ENCODE data around the gene RHCE. TPM values are rescaled to one million over a fixed set of nuclear protein-coding genes. Genes with fewer than 3 reads are reported as not detected.
"Not testable (repeated sequence)": the region's sequence is repeated elsewhere in the genome, so short reads cannot be mapped to it uniquely, and the experiment has no call there.

RHCE gene
- total RNA-seq, 1 experiment from 2014 or later, result 0.62 TPM

- DNase-seq, result no peak
- Histone ChIP-seq H3K27me3 (ENCODE audit: control insufficient read depth, insufficient read depth, low read length) (no peaks in the 10 kb centered on the region), H3K36me3 (replicated peaks; ENCODE audit: control insufficient read depth, insufficient read depth, low read length) (peaks cover 14% of the 10 kb centered on the region), H3K4me3 (ENCODE audit: insufficient read depth, low read depth, low read length) (no peak overlapping the region)
Measured at GRCh38 chr1:25356848-25357247, 63.8 kb downstream of the RHCE start.

- Histone ChIP-seq H3K4me3 (ENCODE audit: insufficient read depth, low read depth, low read length) (no peak overlapping the region), H3K36me3 (replicated peaks; ENCODE audit: control insufficient read depth, insufficient read depth, low read length) (peaks cover 14% of the 10 kb centered on the region), H3K27me3 (ENCODE audit: control insufficient read depth, insufficient read depth, low read length) (no peaks in the 10 kb centered on the region)
- DNase-seq, result no peak
Measured at GRCh38 chr1:25356441-25356840, 64.2 kb downstream of the RHCE start.

GRCh38 chr1:25355841-25356395 lies 64.7 kb downstream of the RHCE start:
- Histone ChIP-seq H3K4me3 (ENCODE audit: insufficient read depth, low read depth, low read length) (no peak overlapping the region), H3K36me3 (replicated peaks; ENCODE audit: control insufficient read depth, insufficient read depth, low read length) (peaks cover 11% of the 10 kb centered on the region), H3K27me3 (ENCODE audit: control insufficient read depth, insufficient read depth, low read length) (no peaks in the 10 kb centered on the region)
- no peak for DNase-seq

- Histone ChIP-seq H3K4me3 (ENCODE audit: insufficient read depth, low read depth, low read length) (no peak overlapping the region), H3K27me3 (ENCODE audit: control insufficient read depth, insufficient read depth, low read length) (no peaks in the 10 kb centered on the region), H3K36me3 (replicated peaks; ENCODE audit: control insufficient read depth, insufficient read depth, low read length) (peaks cover 9% of the 10 kb centered on the region)
- DNase-seq, result no peak
Measured at GRCh38 chr1:25349606-25350005, 71.0 kb downstream of the RHCE start.

GRCh38 chr1:25347556-25347955 lies 73.1 kb downstream of the RHCE start:
- Histone ChIP-seq H3K4me3 (ENCODE audit: insufficient read depth, low read depth, low read length) (no peak overlapping the region), H3K27me3 (ENCODE audit: control insufficient read depth, insufficient read depth, low read length) (no peaks in the 10 kb centered on the region), H3K36me3 (replicated peaks; ENCODE audit: control insufficient read depth, insufficient read depth, low read length) (peaks cover 2% of the 10 kb centered on the region)
- no peak for DNase-seq

GRCh38 chr1:25343872-25344271 lies 76.8 kb downstream of the RHCE start:
- no peaks in the 10 kb centered on the region for H3K27me3 ChIP-seq (ENCODE audit: control insufficient read depth, insufficient read depth, low read length)
- DNase-seq, result no peak
- H3K4me3 ChIP-seq (ENCODE audit: insufficient read depth, low read depth, low read length), result no peak overlapping the region
- peaks cover 2% of the 10 kb centered on the region for H3K36me3 ChIP-seq (replicated peaks; ENCODE audit: control insufficient read depth, insufficient read depth, low read length)

GRCh38 chr1:25342846-25343245 lies 77.8 kb downstream of the RHCE start:
- H3K4me3 ChIP-seq (ENCODE audit: insufficient read depth, low read depth, low read length), result no peak overlapping the region
- H3K36me3 ChIP-seq (replicated peaks; ENCODE audit: control insufficient read depth, insufficient read depth, low read length), result peaks cover 2% of the 10 kb centered on the region
- DNase-seq, result no peak
- H3K27me3 ChIP-seq (ENCODE audit: control insufficient read depth, insufficient read depth, low read length), result no peaks in the 10 kb centered on the region

- H3K4me3 ChIP-seq (ENCODE audit: insufficient read depth, low read depth, low read length), result no peak overlapping the region
- H3K27me3 ChIP-seq (ENCODE audit: control insufficient read depth, insufficient read depth, low read length), result no peaks in the 10 kb centered on the region
- no peak for DNase-seq
- H3K36me3 ChIP-seq (replicated peaks; ENCODE audit: control insufficient read depth, insufficient read depth, low read length), result peaks cover 2% of the 10 kb centered on the region
Measured at GRCh38 chr1:25341746-25342145, 78.9 kb downstream of the RHCE start.

GRCh38 chr1:25338986-25339385 lies 81.6 kb downstream of the RHCE start:
- H3K36me3 ChIP-seq (replicated peaks; ENCODE audit: control insufficient read depth, insufficient read depth, low read length), result no peaks in the 10 kb centered on the region; the same call in 1 of the 2 replicates
- H3K27me3 ChIP-seq (ENCODE audit: control insufficient read depth, insufficient read depth, low read length), result no peaks in the 10 kb centered on the region
- H3K4me3 ChIP-seq (ENCODE audit: insufficient read depth, low read depth, low read length), result peak overlapping the region; percentile 95
- no peak for DNase-seq

- peak; percentile 97 for DNase-seq
- Histone ChIP-seq H3K36me3 (replicated peaks; ENCODE audit: control insufficient read depth, insufficient read depth, low read length) (no peaks in the 10 kb centered on the region; the same call in 1 of the 2 replicates), H3K4me3 (ENCODE audit: insufficient read depth, low read depth, low read length) (peak within 1 kb of the TSS; percentile 95), H3K27me3 (ENCODE audit: control insufficient read depth, insufficient read depth, low read length) (no peaks in the 10 kb centered on the region)
Measured at GRCh38 chr1:25338188-25338981, 82.2 kb downstream of the RHCE start, which contains the start of gene TMEM50A. Gene TMEM50A (plus strand): TSS chr1:25338334. CDS start chr1:25340487, 2,153 bp downstream.

GRCh38 chr1:25337483-25338187 lies 83.0 kb downstream of the RHCE start:
- H3K36me3 ChIP-seq (replicated peaks; ENCODE audit: control insufficient read depth, insufficient read depth, low read length), result not testable (repeated sequence)

GRCh38 chr1:25336922-25337354 lies 83.7 kb downstream of the RHCE start:
- H3K36me3 ChIP-seq (replicated peaks; ENCODE audit: control insufficient read depth, insufficient read depth, low read length); H3K27me3 ChIP-seq (ENCODE audit: control insufficient read depth, insufficient read depth, low read length): not testable (repeated sequence)
- peak overlapping the region; percentile 51 for H3K4me3 ChIP-seq (ENCODE audit: insufficient read depth, low read depth, low read length)
- peak; percentile 26 for DNase-seq

More at GRCh38 chr1:25337483-25338187, 83.0 kb downstream of the RHCE start:
- DNase-seq; H3K27me3 ChIP-seq (ENCODE audit: control insufficient read depth, insufficient read depth, low read length): not testable (repeated sequence)
- H3K4me3 ChIP-seq (ENCODE audit: insufficient read depth, low read depth, low read length), result peak overlapping the region; percentile 49

- H3K27me3 ChIP-seq (ENCODE audit: control insufficient read depth, insufficient read depth, low read length), result not testable (repeated sequence)
Measured at GRCh38 chr1:25329950-25330349, 90.7 kb downstream of the RHCE start.

GRCh38 chr1:25329336-25329735 lies 91.3 kb downstream of the RHCE start:
- not testable (repeated sequence) for H3K27me3 ChIP-seq (ENCODE audit: control insufficient read depth, insufficient read depth, low read length); H3K4me3 ChIP-seq (ENCODE audit: insufficient read depth, low read depth, low read length); DNase-seq; H3K36me3 ChIP-seq (replicated peaks; ENCODE audit: control insufficient read depth, insufficient read depth, low read length)

More at GRCh38 chr1:25329950-25330349, 90.7 kb downstream of the RHCE start:
- H3K4me3 ChIP-seq (ENCODE audit: insufficient read depth, low read depth, low read length); H3K36me3 ChIP-seq (replicated peaks; ENCODE audit: control insufficient read depth, insufficient read depth, low read length); DNase-seq: not testable (repeated sequence)

- H3K27me3 ChIP-seq (ENCODE audit: control insufficient read depth, insufficient read depth, low read length); H3K4me3 ChIP-seq (ENCODE audit: insufficient read depth, low read depth, low read length); DNase-seq; H3K36me3 ChIP-seq (replicated peaks; ENCODE audit: control insufficient read depth, insufficient read depth, low read length): not testable (repeated sequence)
Measured at GRCh38 chr1:25328791-25329185, 91.8 kb downstream of the RHCE start.
